ENCODE data around the gene ANKZF1.

GRCh38 chr2:219234331-219234730, 4.7 kb downstream of the ANKZF1 start:
- TF ChIP-seq CTCF (IDR thresholded peaks at IDR 0.05) (no peak), POLR2A (IDR thresholded peaks at IDR 0.05) (no peak)

Data from prostate gland (tissue), 2 donors.